SH-SY5Y (cell line): Measurements from ENCODE around the gene C1orf174.

ENCODE experiments used
- GATA2 ChIP-seq: IDR thresholded peaks from 2 replicates; pipeline ENCODE4 v1.6.1; 2011; ENCODE audit warnings: mild to moderate bottlenecking, low read depth, low read length
- GATA3 ChIP-seq: IDR thresholded peaks from 2 replicates; pipeline ENCODE4 v1.6.1; 2011; ENCODE audit warnings: low read depth, mild to moderate bottlenecking, low read length, moderate library complexity

DNA sequence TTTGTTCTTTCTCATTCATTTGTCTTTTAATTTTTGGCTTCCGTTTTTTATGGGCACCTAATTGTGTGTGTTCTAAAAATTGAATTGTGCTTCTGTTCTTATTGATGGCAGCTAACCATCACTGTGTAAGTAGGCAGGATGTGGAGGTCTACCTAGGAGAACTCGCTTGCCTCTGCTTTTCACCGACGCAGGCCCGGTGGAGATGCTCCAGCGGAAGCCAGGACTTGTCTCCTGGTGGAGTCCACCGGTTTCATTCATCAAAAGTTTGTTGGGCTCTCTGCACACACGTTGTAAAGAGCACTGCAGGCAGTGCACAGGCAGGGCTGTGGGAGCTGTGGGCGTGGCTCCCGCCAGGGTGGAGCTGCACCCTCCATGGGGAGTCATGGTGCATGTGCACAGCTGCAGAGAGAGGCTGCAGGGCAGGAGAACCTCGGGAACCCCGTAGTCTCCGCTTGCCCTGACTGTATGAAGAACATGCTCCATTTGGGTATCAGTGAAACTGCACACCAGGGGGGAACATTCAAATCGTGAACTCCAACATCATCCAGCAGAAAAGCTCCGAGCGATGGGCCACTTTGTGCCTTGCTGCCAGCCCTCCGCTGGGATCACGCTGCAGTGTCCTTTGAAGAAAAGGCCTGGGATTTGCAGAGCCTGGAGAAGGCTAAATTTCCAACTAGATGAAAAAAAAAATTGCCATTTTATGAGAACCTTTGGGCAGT lies 6.0 kb upstream of the C1orf174 start:
- no peak for TF ChIP-seq GATA2
- TF ChIP-seq GATA3 = no peak
